Measurements from ENCODE around the gene FATE1. TPM values are rescaled to one million over a fixed set of nuclear protein-coding genes. Genes with fewer than 3 reads are reported as not detected.

The FATE1 gene
- total RNA-seq, 4 donors from 2014 or later, result not detected

- intact Hi-C loops (cut with DNase I; ENCODE audit: low total_unique reads) (no loop called here), in situ Hi-C loops (cut with MboI; ENCODE audit: low sequenced_read_pairs in 4 of 4) (no loop called here)
- Histone ChIP-seq H3K27ac (no peak overlapping the region), H3K4me1 (no peaks in the 10 kb centered on the region), H3K36me3 (no peaks in the 10 kb centered on the region), H3K27me3 (no peaks in the 10 kb centered on the region), H3K4me3 (no peak overlapping the region), H3K9me3 (no peaks in the 10 kb centered on the region)
- ATAC-seq (no peak), DNase-seq (no peak)
- TF ChIP-seq CTCF (IDR thresholded peaks at IDR 0.05 in 4 of 5, conservative IDR thresholded peaks at IDR 0.05 in 1 of 5) (no peak), POLR2A (IDR thresholded peaks at IDR 0.05) (no peak)
Observed at GRCh38 chrX:151737494-151737893, 21.7 kb downstream of the FATE1 start.

- no peaks in the 10 kb centered on the region for H3K9me3 ChIP-seq
- no peak overlapping the region for H3K27ac ChIP-seq
- in situ Hi-C loops (cut with MboI; ENCODE audit: low sequenced_read_pairs in 4 of 4), result no loop called here
- no peak overlapping the region for H3K4me3 ChIP-seq
- H3K4me1 ChIP-seq, result no peaks in the 10 kb centered on the region
- ATAC-seq (no peak), DNase-seq (no peak)
- intact Hi-C loops (cut with DNase I; ENCODE audit: low total_unique reads), result no loop called here
- no peak for TF ChIP-seq CTCF (IDR thresholded peaks at IDR 0.05 in 4 of 5, conservative IDR thresholded peaks at IDR 0.05 in 1 of 5)
- TF ChIP-seq POLR2A (IDR thresholded peaks at IDR 0.05), result no peak
- H3K27me3 ChIP-seq, result no peaks in the 10 kb centered on the region
- H3K36me3 ChIP-seq, result no peaks in the 10 kb centered on the region
Observed at GRCh38 chrX:151738751-151739150, 22.9 kb downstream of the FATE1 start.

- TF ChIP-seq POLR2A (IDR thresholded peaks at IDR 0.05), result no peak
- no peak for TF ChIP-seq CTCF (IDR thresholded peaks at IDR 0.05 in 4 of 5, conservative IDR thresholded peaks at IDR 0.05 in 1 of 5)
- Histone ChIP-seq H3K4me3 (no peak overlapping the region), H3K27me3 (no peaks in the 10 kb centered on the region), H3K9me3 (no peaks in the 10 kb centered on the region), H3K4me1 (no peaks in the 10 kb centered on the region), H3K36me3 (no peaks in the 10 kb centered on the region), H3K27ac (no peak overlapping the region)
- in situ Hi-C loops (cut with MboI; ENCODE audit: low sequenced_read_pairs in 4 of 4), result no loop called here
- ATAC-seq, result no peak
- intact Hi-C loops (cut with DNase I; ENCODE audit: low total_unique reads), result no loop called here
- DNase-seq, result no peak
Observed at GRCh38 chrX:151741606-151742005, 25.8 kb downstream of the FATE1 start.

DNA sequence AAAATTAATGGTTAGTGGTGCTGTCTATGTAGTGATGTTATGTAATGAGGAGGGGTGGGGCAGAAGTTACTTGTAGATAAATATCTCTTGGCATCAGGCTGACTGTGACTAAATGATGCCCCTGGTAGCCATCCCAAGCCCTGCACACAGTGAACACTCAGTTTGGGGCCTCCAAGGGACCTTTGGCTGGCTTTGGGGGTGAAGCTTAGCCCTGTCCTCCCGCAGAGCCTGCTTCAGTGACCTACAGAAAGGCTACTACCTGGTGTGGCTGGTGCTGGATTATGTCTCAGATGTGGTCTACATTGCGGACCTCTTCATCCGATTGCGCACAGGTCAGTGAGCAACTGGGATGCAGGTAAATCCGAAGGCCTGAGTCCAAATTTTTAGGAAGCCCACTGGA lies 26.5 kb downstream of the FATE1 start:
- in situ Hi-C loops (cut with MboI; ENCODE audit: low sequenced_read_pairs in 4 of 4), result no loop called here
- TF ChIP-seq CTCF (IDR thresholded peaks at IDR 0.05 in 4 of 5, conservative IDR thresholded peaks at IDR 0.05 in 1 of 5) (no peak), POLR2A (IDR thresholded peaks at IDR 0.05) (no peak)

More for the DNA sequence above, 26.5 kb downstream of the FATE1 start:
- Histone ChIP-seq H3K4me1 (no peaks in the 10 kb centered on the region), H3K9me3 (no peaks in the 10 kb centered on the region), H3K4me3 (no peak overlapping the region), H3K27ac (no peak overlapping the region), H3K36me3 (no peaks in the 10 kb centered on the region), H3K27me3 (no peaks in the 10 kb centered on the region)
- intact Hi-C loops (cut with DNase I; ENCODE audit: low total_unique reads), result no loop called here
- no peak for ATAC-seq
- DNase-seq, result no peak

Data from gastrocnemius medialis (tissue), 4 donors.